BLaER1 (cell line): ENCODE data around the gene EPN2.

Source experiments
- H3K27ac ChIP-seq: shearing (Covaris generic); formaldehyde crosslinking; 2 replicates; pipeline ENCODE4 v1.8.1; 2022
- H3K27me3 ChIP-seq: shearing (Covaris generic); formaldehyde crosslinking; 2 replicates; pipeline ENCODE4 v1.8.1; 2022
- H3K36me3 ChIP-seq: shearing (Covaris generic); formaldehyde crosslinking; 2 replicates; pipeline ENCODE4 v1.8.1; 2022
- H3K4me1 ChIP-seq: shearing (Covaris generic); formaldehyde crosslinking; 2 replicates; pipeline ENCODE4 v1.8.1; 2022
- H3K4me2 ChIP-seq: shearing (Covaris generic); formaldehyde crosslinking; 2 replicates; pipeline ENCODE4 v1.8.1; 2022
- H3K4me3 ChIP-seq: shearing (Covaris generic); formaldehyde crosslinking; 2 replicates; pipeline ENCODE4 v1.8.1; 2022
- H3K9ac ChIP-seq: shearing (Covaris generic); formaldehyde crosslinking; 2 replicates; pipeline ENCODE4 v1.8.1; 2022
- H3K9me3 ChIP-seq: shearing (Covaris generic); formaldehyde crosslinking; 2 replicates; pipeline ENCODE4 v1.8.1; 2022
- H4K20me1 ChIP-seq: shearing (Covaris generic); formaldehyde crosslinking; 2 replicates; pipeline ENCODE4 v1.8.1; 2022
- Cebpa-rat ChIP-seq: shearing (Covaris generic); IDR thresholded peaks from 2 replicates; pipeline ENCODE4 v1.8.1; 2022

Gene EPN2

GRCh38 chr17:19258371-19258770, 21.2 kb downstream of the EPN2 start:
- Histone ChIP-seq H4K20me1 (peaks cover 43% of the 10 kb centered on the region), H3K27ac (no peak overlapping the region), H3K9ac (no peak overlapping the region), H3K9me3 (peaks cover 1% of the 10 kb centered on the region; the same call in 1 of the 2 replicates), H3K4me2 (no peak overlapping the region), H3K36me3 (no peaks in the 10 kb centered on the region), H3K27me3 (no peaks in the 10 kb centered on the region), H3K4me1 (no peaks in the 10 kb centered on the region), H3K4me3 (no peak overlapping the region)
- TF ChIP-seq Cebpa-rat: no peak

GRCh38 chr17:19260958-19261357, 23.8 kb downstream of the EPN2 start:
- Histone ChIP-seq H3K9ac (no peak overlapping the region), H3K27ac (no peak overlapping the region), H3K4me1 (peaks cover 8% of the 10 kb centered on the region; the same call in 1 of the 2 replicates), H3K4me2 (no peak overlapping the region), H3K4me3 (no peak overlapping the region), H4K20me1 (peaks cover 56% of the 10 kb centered on the region), H3K36me3 (no peaks in the 10 kb centered on the region), H3K9me3 (no peaks in the 10 kb centered on the region), H3K27me3 (0 out of 2 replicates have a peak, but pooled peaks cover 4% of the 10 kb centered on the region)
- TF ChIP-seq Cebpa-rat: no peak

- Histone ChIP-seq H3K27ac (no peak overlapping the region), H3K9me3 (no peaks in the 10 kb centered on the region), H3K4me2 (no peak overlapping the region), H3K36me3 (no peaks in the 10 kb centered on the region), H3K4me1 (peaks cover 8% of the 10 kb centered on the region; the same call in 1 of the 2 replicates), H3K27me3 (0 out of 2 replicates have a peak, but pooled peaks cover 4% of the 10 kb centered on the region), H3K9ac (no peak overlapping the region), H3K4me3 (no peak overlapping the region), H4K20me1 (peaks cover 55% of the 10 kb centered on the region)
- no peak for TF ChIP-seq Cebpa-rat
These were observed 24.3 kb downstream of the EPN2 start for GRCh38 chr17:19261426-19261825.

- H3K4me2 ChIP-seq: no peak overlapping the region
- H3K27ac ChIP-seq: no peak overlapping the region
- no peaks in the 10 kb centered on the region for H3K36me3 ChIP-seq
- no peaks in the 10 kb centered on the region for H3K9me3 ChIP-seq
- no peak overlapping the region for H3K9ac ChIP-seq
- H3K4me3 ChIP-seq: no peak overlapping the region
- H3K27me3 ChIP-seq: 0 out of 2 replicates have a peak, but pooled peaks cover 4% of the 10 kb centered on the region
- peaks cover 41% of the 10 kb centered on the region for H4K20me1 ChIP-seq
- TF ChIP-seq Cebpa-rat: no peak
- H3K4me1 ChIP-seq: peaks cover 8% of the 10 kb centered on the region; the same call in 1 of the 2 replicates
These were observed 25.8 kb downstream of the EPN2 start for GRCh38 chr17:19262650-19263631.

GRCh38 chr17:19263641-19264051, 26.5 kb downstream of the EPN2 start:
- Histone ChIP-seq H3K9ac (no peak overlapping the region), H3K27ac (no peak overlapping the region), H3K4me1 (peaks cover 8% of the 10 kb centered on the region; the same call in 1 of the 2 replicates), H3K9me3 (no peaks in the 10 kb centered on the region), H4K20me1 (peaks cover 34% of the 10 kb centered on the region), H3K27me3 (0 out of 2 replicates have a peak, but pooled peaks cover 4% of the 10 kb centered on the region), H3K4me3 (no peak overlapping the region), H3K4me2 (no peak overlapping the region), H3K36me3 (no peaks in the 10 kb centered on the region)
- TF ChIP-seq Cebpa-rat: no peak

GRCh38 chr17:19264268-19264667, 27.1 kb downstream of the EPN2 start:
- no peak overlapping the region for H3K4me2 ChIP-seq
- H3K36me3 ChIP-seq: no peaks in the 10 kb centered on the region
- H3K9ac ChIP-seq: no peak overlapping the region
- H3K9me3 ChIP-seq: no peaks in the 10 kb centered on the region
- H3K27me3 ChIP-seq: 0 out of 2 replicates have a peak, but pooled peaks cover 4% of the 10 kb centered on the region
- H3K4me3 ChIP-seq: no peak overlapping the region
- no peak for TF ChIP-seq Cebpa-rat
- no peak overlapping the region for H3K27ac ChIP-seq
- H4K20me1 ChIP-seq: peaks cover 33% of the 10 kb centered on the region
- peaks cover 8% of the 10 kb centered on the region; the same call in 1 of the 2 replicates for H3K4me1 ChIP-seq

GRCh38 chr17:19264681-19265080, 27.5 kb downstream of the EPN2 start:
- Histone ChIP-seq H3K36me3 (no peaks in the 10 kb centered on the region), H3K27me3 (peaks cover 6% of the 10 kb centered on the region; the same call in 1 of the 2 replicates), H3K9ac (no peak overlapping the region), H3K4me1 (peaks cover 8% of the 10 kb centered on the region; the same call in 1 of the 2 replicates), H4K20me1 (peaks cover 31% of the 10 kb centered on the region), H3K4me3 (no peak overlapping the region), H3K4me2 (no peak overlapping the region), H3K9me3 (no peaks in the 10 kb centered on the region), H3K27ac (no peak overlapping the region)
- no peak for TF ChIP-seq Cebpa-rat

- Histone ChIP-seq H3K4me3 (no peak overlapping the region), H3K9me3 (no peaks in the 10 kb centered on the region), H3K4me2 (no peak overlapping the region), H3K27ac (no peak overlapping the region), H3K4me1 (peaks cover 8% of the 10 kb centered on the region; the same call in 1 of the 2 replicates), H3K27me3 (peaks cover 12% of the 10 kb centered on the region; the same call in 1 of the 2 replicates), H3K9ac (no peak overlapping the region), H3K36me3 (no peaks in the 10 kb centered on the region), H4K20me1 (peaks cover 22% of the 10 kb centered on the region; the same call in 1 of the 2 replicates)
- no peak for TF ChIP-seq Cebpa-rat
These were observed 28.6 kb downstream of the EPN2 start for GRCh38 chr17:19265755-19266154.

- H3K4me2 ChIP-seq: no peak overlapping the region
- H3K9me3 ChIP-seq: no peaks in the 10 kb centered on the region
- peaks cover 38% of the 10 kb centered on the region; the same call in 1 of the 2 replicates for H4K20me1 ChIP-seq
- H3K9ac ChIP-seq: no peak overlapping the region
- peaks cover 19% of the 10 kb centered on the region; the same call in 1 of the 2 replicates for H3K27me3 ChIP-seq
- no peak overlapping the region for H3K4me3 ChIP-seq
- TF ChIP-seq Cebpa-rat: no peak
- no peak overlapping the region for H3K27ac ChIP-seq
- no peaks in the 10 kb centered on the region for H3K36me3 ChIP-seq
- H3K4me1 ChIP-seq: peaks cover 8% of the 10 kb centered on the region; the same call in 1 of the 2 replicates
These were observed 31.4 kb downstream of the EPN2 start for GRCh38 chr17:19268611-19269010.

GRCh38 chr17:19269106-19269505, 31.9 kb downstream of the EPN2 start:
- no peak overlapping the region for H3K27ac ChIP-seq
- H3K4me2 ChIP-seq: no peak overlapping the region
- peaks cover 41% of the 10 kb centered on the region; the same call in 1 of the 2 replicates for H4K20me1 ChIP-seq
- TF ChIP-seq Cebpa-rat: no peak
- peaks cover 19% of the 10 kb centered on the region; the same call in 1 of the 2 replicates for H3K27me3 ChIP-seq
- no peaks in the 10 kb centered on the region for H3K36me3 ChIP-seq
- no peak overlapping the region for H3K9ac ChIP-seq
- H3K9me3 ChIP-seq: no peaks in the 10 kb centered on the region
- no peak overlapping the region for H3K4me3 ChIP-seq
- peaks cover 8% of the 10 kb centered on the region; the same call in 1 of the 2 replicates for H3K4me1 ChIP-seq
